HG03575 (cell line): ENCODE data around the gene FAM222B.
"Not testable (repeated sequence)": the region's sequence is repeated elsewhere in the genome, so short reads cannot be mapped to it uniquely, and the experiment has no call there.

ENCODE experiments used
- ATAC-seq: cut with Tn5 transposase; IDR thresholded peaks from one replicate; pipeline ENCODE4 v1.9.1; 2021; ENCODE audit not compliant: unreplicated experiment, insufficient number of reproducible peaks, low FRiP score; ENCODE audit errors: extremely low read depth

Gene FAM222B, protein sequence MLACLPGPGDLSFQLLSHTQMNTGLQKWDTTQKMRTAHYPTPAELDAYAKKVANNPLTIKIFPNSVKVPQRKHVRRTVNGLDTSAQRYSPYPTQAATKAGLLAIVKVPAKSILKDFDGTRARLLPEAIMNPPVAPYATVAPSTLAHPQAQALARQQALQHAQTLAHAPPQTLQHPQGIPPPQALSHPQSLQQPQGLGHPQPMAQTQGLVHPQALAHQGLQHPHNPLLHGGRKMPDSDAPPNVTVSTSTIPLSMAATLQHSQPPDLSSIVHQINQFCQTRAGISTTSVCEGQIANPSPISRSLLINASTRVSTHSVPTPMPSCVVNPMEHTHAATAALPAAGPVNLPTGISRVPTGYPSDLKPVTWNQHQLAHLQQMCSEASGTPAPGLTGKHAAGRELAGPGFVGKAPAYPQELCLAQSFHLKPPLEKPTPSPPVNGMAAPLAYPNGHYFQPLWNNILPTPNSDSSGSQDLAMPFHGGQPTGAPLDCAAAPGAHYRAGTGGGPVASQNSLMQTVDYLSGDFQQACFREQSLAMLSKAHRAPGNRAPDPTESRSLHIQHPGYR

GRCh38 chr17:28842282-28843012 is at the start of gene FAM222B:
Gene FAM222B, minus strand, starts transcription at chr17:28842790. Its CDS starts 76,123 bp downstream, at chr17:28766667.
- no peak for ATAC-seq

- no peak for ATAC-seq
Observed at GRCh38 chr17:28892024-28892423, 49.4 kb upstream of the FAM222B start.

- ATAC-seq, result no peak
Observed at GRCh38 chr17:28891201-28891600, 48.6 kb upstream of the FAM222B start.

- no peak for ATAC-seq
Observed at GRCh38 chr17:28889996-28890395, 47.4 kb upstream of the FAM222B start.

DNA sequence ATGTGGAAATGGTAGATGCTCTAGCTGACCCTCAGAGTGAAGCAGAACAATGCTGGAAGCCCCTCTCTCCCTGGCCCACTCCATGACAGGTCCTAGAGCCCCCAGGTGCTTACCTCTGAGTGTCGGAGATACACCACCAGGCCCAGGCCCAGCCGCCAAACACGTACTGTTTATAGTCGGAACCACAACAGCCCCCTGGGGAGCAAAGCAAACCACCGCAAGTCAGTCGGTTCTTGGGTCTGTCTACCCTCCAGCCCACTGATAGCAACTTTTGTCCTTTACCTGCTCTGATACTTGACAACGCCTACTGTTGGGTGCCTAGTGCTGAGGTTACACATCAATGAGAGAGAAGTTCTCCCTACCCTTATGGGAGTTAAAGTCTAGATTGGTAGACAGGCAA is 46.2 kb upstream of the FAM222B start:
- ATAC-seq, result no peak

DNA sequence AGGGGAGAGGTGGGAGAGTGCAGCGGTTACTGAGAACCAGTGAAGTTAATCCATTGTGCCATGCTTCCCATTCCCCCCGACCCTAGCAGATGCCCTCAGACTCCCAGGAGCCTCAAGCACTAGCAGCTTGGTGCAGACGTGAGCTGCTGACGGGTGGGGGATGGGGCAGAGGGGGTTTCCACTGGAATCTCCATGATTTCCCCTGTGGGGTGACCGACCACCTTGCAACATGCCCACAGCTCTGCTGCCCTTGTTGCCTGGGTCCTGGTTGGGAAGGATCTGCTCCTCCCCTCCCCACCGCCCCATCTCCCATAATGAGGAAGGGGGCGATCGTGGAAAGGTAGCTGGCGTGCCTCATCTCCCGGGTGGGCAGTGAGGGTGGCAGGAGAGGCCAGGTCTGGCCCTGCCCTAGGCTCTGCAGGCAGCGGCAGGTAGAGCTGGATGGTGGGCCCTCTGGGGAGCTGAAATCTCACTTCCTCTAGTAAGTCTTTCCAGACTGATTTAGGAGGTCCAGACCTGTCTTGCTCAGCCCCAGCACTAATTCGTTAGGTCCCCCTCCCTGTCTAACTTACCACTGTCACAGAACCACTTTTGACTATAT is 45.4 kb upstream of the FAM222B start:
- ATAC-seq, result no peak

DNA sequence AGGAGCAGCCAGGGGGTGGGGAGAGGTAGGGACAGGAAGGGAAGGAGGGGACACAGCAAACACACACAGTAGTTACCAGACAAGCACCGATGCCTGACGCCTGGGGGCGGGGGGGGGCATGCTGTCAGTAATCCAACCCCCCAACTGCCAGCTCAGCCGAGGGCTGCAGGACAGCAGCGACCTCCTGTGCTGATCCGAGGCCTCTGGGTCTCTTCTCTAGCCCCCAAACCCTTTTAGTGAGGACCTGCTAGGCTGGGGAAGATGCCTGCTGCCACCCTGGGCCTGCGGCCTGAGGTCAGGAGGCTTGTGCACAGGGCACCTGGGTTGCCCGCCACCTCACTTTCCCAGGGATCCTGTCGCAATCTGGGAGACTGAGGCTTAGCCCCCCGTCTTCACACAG is 43.4 kb upstream of the FAM222B start:
- no peak for ATAC-seq

GRCh38 chr17:28885363-28885762 is 42.8 kb upstream of the FAM222B start:
- no peak for ATAC-seq

DNA sequence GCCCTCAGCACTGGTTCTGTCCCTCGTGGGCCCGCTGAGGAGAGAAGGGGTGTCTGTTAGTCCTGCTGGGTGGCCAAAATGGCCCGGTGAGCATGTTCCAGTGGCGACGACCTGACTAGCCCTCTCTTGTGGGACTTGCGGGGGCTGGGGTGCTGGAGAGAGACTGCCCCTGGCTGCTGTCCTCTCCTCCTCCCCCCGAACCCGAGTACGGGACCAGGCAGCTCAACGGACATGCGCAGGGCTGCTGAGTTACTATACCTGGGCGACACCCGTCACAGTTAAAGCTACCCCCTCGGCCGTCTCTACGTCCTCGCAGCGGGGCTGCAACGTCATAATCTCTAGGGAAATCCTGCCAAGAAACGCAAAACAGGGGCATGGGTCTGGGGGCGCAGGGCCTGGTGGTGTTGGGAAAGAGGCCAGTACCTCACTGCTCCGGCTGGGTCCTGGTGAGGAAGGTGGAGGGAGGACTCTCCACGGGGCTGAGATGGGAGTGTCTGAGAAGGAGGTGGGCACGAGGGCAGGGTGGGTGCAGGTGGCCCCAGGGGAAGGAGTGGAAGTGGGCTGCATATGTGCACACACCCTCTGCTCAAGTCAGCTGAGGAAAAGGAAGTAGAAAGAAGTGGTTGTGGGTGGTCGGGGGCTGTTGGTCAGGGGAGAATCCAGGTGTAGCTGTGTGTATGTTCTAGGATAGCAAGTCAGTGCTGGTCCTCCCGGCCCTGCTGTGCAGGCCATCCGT is 41.5 kb upstream of the FAM222B start:
- ATAC-seq, result no peak

GRCh38 chr17:28882154-28882895 is 39.7 kb upstream of the FAM222B start:
- no peak for ATAC-seq

GRCh38 chr17:28881533-28882056 is 39.0 kb upstream of the FAM222B start:
- no peak for ATAC-seq

DNA sequence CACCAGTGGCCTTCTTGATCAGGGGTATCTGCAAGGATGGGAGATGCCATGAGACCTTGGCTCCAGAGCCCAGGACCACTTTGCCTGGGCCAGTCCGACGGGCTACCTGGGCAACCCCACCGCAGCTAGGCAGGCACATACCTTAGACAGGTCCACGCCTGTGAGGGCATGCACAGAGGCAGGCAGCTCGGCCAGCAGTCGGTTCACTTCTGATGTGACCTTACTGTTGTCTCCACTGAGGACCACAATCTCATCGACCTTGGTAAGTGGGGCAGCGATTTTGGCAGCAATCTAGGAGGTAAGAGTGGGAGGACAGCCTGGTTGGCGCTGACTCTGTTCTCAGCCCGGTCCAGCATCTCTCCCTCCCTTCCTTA is 38.0 kb upstream of the FAM222B start:
- ATAC-seq, result no peak

DNA sequence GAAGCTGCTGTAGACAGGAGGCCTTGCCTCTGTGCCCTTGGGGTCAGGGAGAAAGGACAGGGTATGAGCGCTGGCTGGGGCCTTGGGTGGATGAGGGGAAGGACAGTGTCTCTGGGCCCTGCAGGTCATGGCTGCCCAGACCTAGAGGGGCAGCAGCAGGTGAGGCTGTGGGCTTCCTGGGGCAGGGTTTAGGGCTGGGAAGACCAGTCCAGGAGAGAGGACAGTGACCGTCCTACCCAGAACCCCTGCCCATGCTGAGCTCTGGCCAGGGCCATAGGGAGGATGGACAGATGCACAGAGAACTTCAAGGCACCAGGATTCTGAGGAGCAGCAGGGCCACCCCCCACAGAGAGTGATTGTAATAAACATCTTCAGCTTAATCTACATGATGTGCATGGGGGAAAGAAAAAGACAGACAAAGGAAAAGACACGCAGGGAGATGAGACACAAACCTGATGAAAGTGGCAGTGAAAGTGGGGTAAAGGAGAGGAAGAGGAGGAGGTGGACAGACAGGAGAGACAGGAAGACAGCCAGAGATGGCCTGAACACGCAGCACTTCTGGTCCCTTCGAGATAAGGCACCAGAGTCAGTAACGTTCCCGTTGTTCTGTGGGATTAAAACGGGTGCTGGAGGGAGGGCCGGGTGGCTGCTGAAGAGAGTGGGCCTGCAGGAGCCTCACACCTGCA is 37.4 kb upstream of the FAM222B start:
- ATAC-seq, result no peak

DNA sequence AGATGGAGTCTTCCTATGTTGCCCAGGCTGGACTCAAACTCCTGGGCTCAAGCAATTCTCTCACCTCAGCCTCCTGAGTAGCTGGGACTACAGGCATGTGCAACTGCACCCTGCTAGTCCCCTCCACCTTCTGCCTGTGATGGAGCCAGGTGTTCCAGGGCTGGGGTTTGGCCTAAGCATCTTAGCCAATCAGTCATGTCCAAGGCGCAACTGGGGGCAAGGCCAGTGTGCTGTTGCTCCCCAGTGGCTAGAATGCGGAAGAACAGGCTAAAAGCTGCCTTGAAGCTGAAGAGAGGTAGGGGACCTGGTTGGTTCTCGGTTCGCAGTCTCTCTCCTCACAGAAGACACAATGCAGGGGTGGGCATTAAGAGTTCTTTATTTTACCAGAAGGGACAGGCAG is 36.4 kb upstream of the FAM222B start:
- ATAC-seq, result no peak

DNA sequence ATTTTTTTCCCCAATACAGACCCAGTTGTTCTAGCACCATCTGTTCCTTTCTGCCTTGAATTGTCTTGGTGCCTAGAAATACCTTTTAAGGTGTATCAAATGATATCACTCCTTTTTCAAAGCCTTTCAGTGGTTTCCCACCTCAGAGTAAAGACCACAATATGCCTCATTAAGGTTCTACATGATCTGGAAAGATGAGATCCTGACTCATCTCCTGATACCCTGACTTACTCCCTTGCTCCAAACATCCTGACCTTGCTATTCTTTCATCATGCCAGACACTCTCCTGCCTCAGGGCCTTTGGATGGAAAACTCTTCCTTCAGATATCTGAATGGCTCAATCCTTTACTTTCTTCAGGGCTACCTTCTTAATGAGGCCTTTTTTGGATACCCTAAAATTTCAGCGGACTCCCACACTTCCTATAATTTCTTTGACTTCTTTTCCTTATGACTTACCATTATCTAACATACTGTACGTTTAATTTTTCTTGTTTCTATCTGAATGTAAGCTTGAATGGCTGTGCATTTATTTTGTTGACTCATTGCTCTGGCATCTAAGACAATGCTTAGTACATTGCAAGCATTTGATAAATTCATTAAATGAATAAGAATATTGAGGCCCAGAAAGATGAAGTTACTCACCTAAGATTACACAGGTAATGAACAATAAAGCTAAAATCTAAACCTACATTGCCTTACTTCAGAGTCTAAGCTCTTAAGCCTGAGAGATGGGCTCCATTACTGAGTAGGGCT is 35.7 kb upstream of the FAM222B start:
- no peak for ATAC-seq

DNA sequence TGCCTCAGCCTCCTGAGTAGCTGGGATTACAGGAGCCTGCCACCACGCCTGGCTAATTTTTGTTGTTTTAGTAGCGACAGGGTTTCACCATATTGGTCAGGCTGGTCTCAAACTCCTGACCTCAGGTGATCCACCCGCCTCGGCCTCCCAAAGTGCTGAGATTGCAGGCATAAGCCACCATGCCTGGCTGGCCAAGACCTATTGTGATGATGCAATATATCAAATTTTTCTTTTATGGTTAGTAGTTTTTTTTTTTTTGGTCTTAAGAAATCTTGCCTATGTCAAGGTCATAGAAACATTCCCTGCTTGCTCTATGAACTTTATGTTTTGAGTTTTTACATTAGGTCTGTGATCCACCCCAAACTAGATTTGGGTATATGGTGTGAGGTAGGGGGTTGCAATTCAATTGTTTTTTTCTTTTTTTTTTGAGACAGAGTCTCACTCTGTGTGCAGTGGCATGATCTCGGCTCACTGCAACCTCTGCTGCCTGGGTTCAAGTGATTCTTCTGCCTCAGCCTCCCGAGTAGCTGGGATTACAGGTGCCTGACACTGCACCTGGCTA is 34.6 kb upstream of the FAM222B start:
- not testable (repeated sequence) for ATAC-seq
